ENCODE data around the gene SEZ6.

DNA sequence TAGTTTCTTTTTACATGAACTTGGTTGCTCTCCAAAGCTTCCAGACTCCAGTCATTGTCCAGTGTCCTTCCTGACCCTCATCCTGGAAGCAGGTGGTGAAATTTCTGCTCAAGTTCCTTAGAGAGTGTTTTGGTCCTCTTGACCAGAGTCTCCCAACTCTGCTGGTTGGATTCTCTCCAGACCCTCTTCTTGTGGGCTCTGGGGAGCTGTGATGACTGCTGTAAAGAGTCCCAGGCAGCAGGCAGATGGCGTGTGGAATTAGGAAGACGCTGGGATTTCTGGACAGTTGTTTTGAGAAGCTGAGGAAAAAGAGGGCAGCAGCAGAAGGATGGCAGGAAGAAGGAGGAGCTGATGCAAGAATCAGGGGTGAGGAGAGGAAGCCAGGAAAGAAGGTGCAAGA, 1.6 kb upstream of the SEZ6 start:
- TF ChIP-seq, protein P1, sequence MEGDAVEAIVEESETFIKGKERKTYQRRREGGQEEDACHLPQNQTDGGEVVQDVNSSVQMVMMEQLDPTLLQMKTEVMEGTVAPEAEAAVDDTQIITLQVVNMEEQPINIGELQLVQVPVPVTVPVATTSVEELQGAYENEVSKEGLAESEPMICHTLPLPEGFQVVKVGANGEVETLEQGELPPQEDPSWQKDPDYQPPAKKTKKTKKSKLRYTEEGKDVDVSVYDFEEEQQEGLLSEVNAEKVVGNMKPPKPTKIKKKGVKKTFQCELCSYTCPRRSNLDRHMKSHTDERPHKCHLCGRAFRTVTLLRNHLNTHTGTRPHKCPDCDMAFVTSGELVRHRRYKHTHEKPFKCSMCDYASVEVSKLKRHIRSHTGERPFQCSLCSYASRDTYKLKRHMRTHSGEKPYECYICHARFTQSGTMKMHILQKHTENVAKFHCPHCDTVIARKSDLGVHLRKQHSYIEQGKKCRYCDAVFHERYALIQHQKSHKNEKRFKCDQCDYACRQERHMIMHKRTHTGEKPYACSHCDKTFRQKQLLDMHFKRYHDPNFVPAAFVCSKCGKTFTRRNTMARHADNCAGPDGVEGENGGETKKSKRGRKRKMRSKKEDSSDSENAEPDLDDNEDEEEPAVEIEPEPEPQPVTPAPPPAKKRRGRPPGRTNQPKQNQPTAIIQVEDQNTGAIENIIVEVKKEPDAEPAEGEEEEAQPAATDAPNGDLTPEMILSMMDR (IDR thresholded peaks at IDR 0.05): no peak
- TF ChIP-seq POLR2A (IDR thresholded peaks at IDR 0.05): no peak
